GM12878 (cell line): ENCODE measurements around the gene COL4A1. TPM values are rescaled to one million over a fixed set of nuclear protein-coding genes. Genes with fewer than 3 reads are reported as not detected.

Experiments used
- ATAC-seq: fragments of 200-7000 bp; cut with Tn5 transposase; 3 replicates; pipeline ENCODE4 v1.9.1; 2020; ENCODE audit warnings: mild to moderate bottlenecking, moderate library complexity
- BruUV-seq: library from RNA; stranded (reverse); fragments of 400-500 nt; replicated peaks from 2 replicates; lab custom pipeline; 2021; lab: Mats Ljungman, UMichigan
- CTCF ChIA-PET: fragments of 300-600 bp; sonication (Branson Sonifier 250); formaldehyde crosslinking; extraction: SDS; loops from one replicate; lab custom pipeline; 2021; ENCODE audit warnings: inconsistent platforms; lab: Yijun Ruan, JAX
- POLR2A ChIA-PET: fragments of 350-600 bp; formaldehyde crosslinking; extraction: SDS; loops from one replicate; lab custom pipeline; 2021; ENCODE audit warnings: inconsistent platforms; lab: Charles Lee
- RAD21 ChIA-PET: fragments of 300-600 bp; sonication (Branson Sonifier 250); formaldehyde crosslinking; loops from one replicate; lab custom pipeline; 2023; ENCODE audit warnings: antibody characterized with exemption; ENCODE audit not compliant: unreplicated experiment; lab: Charles Lee
- SMC1A ChIA-PET: fragments of 300-600 bp; sonication (Branson Sonifier 250); formaldehyde crosslinking; loops from one replicate; lab custom pipeline; 2023; ENCODE audit not compliant: unreplicated experiment, uncharacterized antibody; lab: Charles Lee
- DNase-seq: peaks from one replicate; pipeline ENCODE4 v3.0.0-alpha.2; 2011; ENCODE audit warnings: low read depth, low spot score
- FAIRE-seq: peaks from 3 replicates; lab custom pipeline; 2011; peaks lifted over from hg19 to GRCh38; lab: Jason Lieb, UNC
- H2AFZ ChIP-seq: 2 replicates; pipeline ENCODE4 v1.6.0; 2011; ENCODE audit warnings: low read depth, low read length, control low read depth; ENCODE audit not compliant: control insufficient read depth
- H3K27ac ChIP-seq: 2 replicates; pipeline ENCODE4 v1.5.1; 2011; ENCODE audit warnings: control low read depth; ENCODE audit not compliant: control insufficient read depth, insufficient read depth
- H3K27me3 ChIP-seq, 2 experiments: replicated peaks in 1 of 2; 2 replicates each; pipeline versions ENCODE4 v1.6.0 to v1.6.1; 2011; ENCODE audit warnings: low read length in 1 of 2; ENCODE audit not compliant: control insufficient read depth in 2 of 2, insufficient read depth in 2 of 2
- H3K36me3 ChIP-seq, 2 experiments: 2 replicates each; pipeline ENCODE4 v1.5.1; 2011; ENCODE audit warnings: low read length in 1 of 2; ENCODE audit not compliant: control insufficient read depth in 2 of 2, insufficient read depth in 2 of 2
- H3K4me1 ChIP-seq: 2 replicates; pipeline ENCODE4 v1.6.1; 2011; ENCODE audit warnings: mild to moderate bottlenecking, low read length, moderate library complexity, mixed read lengths; ENCODE audit not compliant: control insufficient read depth, insufficient read depth
- H3K4me2 ChIP-seq: 2 replicates; pipeline ENCODE4 v1.6.0; 2011; ENCODE audit warnings: control low read depth; ENCODE audit not compliant: control insufficient read depth, insufficient read depth
- H3K4me3 ChIP-seq: fragments of 200-600 bp; sonication (generic); 2 replicates; pipeline ENCODE4 v1.5.1; 2016
- H3K79me2 ChIP-seq: 2 replicates; pipeline ENCODE4 v1.6.0; 2011; ENCODE audit warnings: low read length; ENCODE audit not compliant: control insufficient read depth, insufficient read depth
- H3K9ac ChIP-seq: 2 replicates; pipeline ENCODE4 v1.8.0; 2011; ENCODE audit warnings: low read length, control low read depth, mixed read lengths; ENCODE audit not compliant: control insufficient read depth, insufficient read depth
- H3K9me3 ChIP-seq: replicated peaks from 3 replicates; pipeline ENCODE4 v1.5.1; 2011; ENCODE audit warnings: mild to moderate bottlenecking, low read length; ENCODE audit not compliant: control insufficient read depth, insufficient read depth
- H4K20me1 ChIP-seq: 2 replicates; pipeline ENCODE4 v1.6.0; 2011; ENCODE audit not compliant: control insufficient read depth, insufficient read depth
- BCL3 ChIP-seq: IDR thresholded peaks from 2 replicates; pipeline ENCODE4 v1.6.1; 2011; ENCODE audit warnings: borderline replicate concordance, low read depth, mild to moderate bottlenecking, moderate library complexity, low read length; ENCODE audit not compliant: insufficient read depth, poor library complexity, severe bottlenecking
- BMI1 ChIP-seq: fragments of 450-650 bp; IDR thresholded peaks from 2 replicates; pipeline ENCODE4 v1.6.1; 2016; ENCODE audit warnings: mild to moderate bottlenecking, moderate library complexity, borderline replicate concordance
- ELK1 ChIP-seq: IDR thresholded peaks from 2 replicates; pipeline ENCODE4 v1.6.1; 2012; ENCODE audit warnings: low read depth, low read length, improper control_type of control experiment
- ESRRA ChIP-seq: IDR thresholded peaks from 2 replicates; pipeline ENCODE4 v1.6.1; 2012; ENCODE audit warnings: mild to moderate bottlenecking, low read length, improper control_type of control experiment
- EZH2 ChIP-seq: IDR thresholded peaks from 2 replicates; pipeline ENCODE4 v1.6.1; 2012; ENCODE audit warnings: low read depth, mild to moderate bottlenecking, control low read depth, inconsistent platforms, low read length, borderline replicate concordance; ENCODE audit not compliant: control insufficient read depth
- HDAC6 ChIP-seq: fragments of 200-600 bp; sonication (generic); IDR thresholded peaks from one replicate; pipeline ENCODE4 v1.8.0; 2017; ENCODE audit warnings: antibody characterized with exemption; ENCODE audit not compliant: unreplicated experiment
- IRF4 ChIP-seq: IDR thresholded peaks from 2 replicates; pipeline ENCODE4 v1.6.1; 2011; ENCODE audit warnings: low read depth, low read length
- NFXL1 ChIP-seq: fragments of 450-650 bp; IDR thresholded peaks from 2 replicates; pipeline ENCODE4 v1.6.1; 2017; ENCODE audit warnings: antibody characterized with exemption, mild to moderate bottlenecking, borderline replicate concordance
- NRF1 ChIP-seq: conservative IDR thresholded peaks from 2 replicates; pipeline ENCODE4 v1.6.1; 2011; ENCODE audit warnings: mild to moderate bottlenecking, low read depth, low read length, improper control_type of control experiment
- ZBTB11 ChIP-seq: fragments of 450-650 bp; formaldehyde crosslinking; IDR thresholded peaks from 2 replicates; pipeline ENCODE4 v1.5.0; 2022; ENCODE audit warnings: mild to moderate bottlenecking, missing genetic modification characterization
- WGBS: methylation state at CpG from one replicate; pipeline ENCODE4 v1.1.6; 2016; ENCODE audit warnings: low lambda C conversion rate; ENCODE audit not compliant: insufficient replicate concordance, insufficient coverage; ENCODE audit errors: missing lambda C conversion rate; 5-methylcytosine and 5-hydroxymethylcytosine counted together
- in situ Hi-C: fragments of 300-500 bp; cut with MboI; formaldehyde crosslinking; loops from 9 replicates; pipeline ENCODE4 v1.14.3; 2018; ENCODE audit warnings: mixed read lengths
- intact Hi-C: fragments of 100-400 bp; cut with micrococcal nuclease; formaldehyde crosslinking; loops from one replicate; pipeline ENCODE4 v1.14.2; 2022; ENCODE audit not compliant: unreplicated experiment
- polyA plus RNA-seq, 11 experiments: library from polyadenylated mRNA; depleted of rRNA in 4 of 11; unstranded in 6 of 11; stranded (reverse) in 5 of 11; fragments of >200 nt; fragmentation: Nextera tagmentation in 4 of 11; fragmentation: Illumina TruSeq in 1 of 11; extraction: Ambion mirVana in 4 of 11; extraction: Trizol in 1 of 11; gene quantifications; 1 replicate in 1 of 11; 2 replicates in 10 of 11; pipeline versions ENCODE4 v1.2.1 to v1.2.3, GENCODE V29; 2011 to 2016; ENCODE audit warnings: inconsistent platforms in 2 of 11, missing spikeins in 2 of 11, low read depth in 1 of 11
- total RNA-seq, 4 experiments: library from RNA; depleted of rRNA in 3 of 4; stranded (reverse); fragments of >200 nt in 3 of 4; fragmentation: Illumina TruSeq in 1 of 4; extraction: Trizol in 1 of 4; gene quantifications; 2 replicates each; pipeline versions ENCODE4 v1.2.1 to v1.2.3, GENCODE V29; 2013 to 2021

The COL4A1 gene
- total and polyA plus RNA-seq, 10 of the 15 experiments (the other 5 are each of a cell fraction or from before 2014, with no cell fraction given), result 0.07 to 0.31 (median 0.13) TPM; not detected in 6

- Histone ChIP-seq H3K9me3 (no peaks in the 10 kb centered on the region), H3K27me3 (no peaks in the 10 kb centered on the region; a peak in 1 of 4 replicates), H3K9ac (no peak overlapping the region), H3K4me1 (no peaks in the 10 kb centered on the region), H3K27ac (no peak overlapping the region), H3K4me3 (no peak overlapping the region), H3K4me2 (no peak overlapping the region), H3K79me2 (no peaks in the 10 kb centered on the region), H2AFZ (no peak overlapping the region), H4K20me1 (no peaks in the 10 kb centered on the region), H3K36me3 (no peaks in the 10 kb centered on the region)
- ChIA-PET SMC1A (no interaction called here), RAD21 (interaction anchor here (1.1 kb wide), 1 partner anchor 29 kb away, joined by 3 read pairs; no protein-coding TSS in a partner anchor), CTCF (interaction anchor here (0.7 kb wide), 1 partner anchor 12 kb away, joined by 3 read pairs; no protein-coding TSS in a partner anchor), POLR2A (no interaction called here)
- in situ Hi-C loops, result no loop called here
- BruUV-seq, result no TSS peak
- DNase-seq (no peak), ATAC-seq (no peak), FAIRE-seq (no peak)
- TF ChIP-seq NRF1 (no peak), EZH2 (no peak), HDAC6 (no peak), ESRRA (no peak), BMI1 (no peak), IRF4 (no peak), BCL3 (no peak), NFXL1 (no peak), ELK1 (no peak), ZBTB11 (CRISPR knock-in tag) (no peak)
- WGBS, result 38% methylated on average over 11 of the region's 11 CpGs
- intact Hi-C loops, result no loop called here
Measured at GRCh38 chr13:110262508-110263291, 44.3 kb downstream of the COL4A1 start.
